Measurements from ENCODE around the gene RPS19.

Gene RPS19

GRCh38 chr19:41859618-41860418 lies at the start of gene RPS19:
TSS of gene RPS19 (plus strand) at chr19:41860255. CDS start at chr19:41860775, 520 bp downstream.
- peaks cover 48% of the 10 kb centered on the region for H3K79me2 ChIP-seq (ENCODE audit: low read length)
- peak within 1 kb of the TSS; percentile 87 for H3K4me2 ChIP-seq (ENCODE audit: low read depth, low read length)
- H3K36me3 ChIP-seq (replicated peaks; ENCODE audit: insufficient read depth, low read length): peaks cover 12% of the 10 kb centered on the region; the same call in 1 of the 2 replicates
- no peaks in the 10 kb centered on the region for H3K9me2 ChIP-seq (replicated peaks; ENCODE audit: insufficient read depth, low read length)
- H3K27me3 ChIP-seq (replicated peaks; ENCODE audit: insufficient read depth, low read length): no peaks in the 10 kb centered on the region
- peak; percentile 70 for TF ChIP-seq CTCF (IDR thresholded peaks at IDR 0.05; ENCODE audit: low read length)
- no peak for TF ChIP-seq EZH2phosphoT487 (IDR thresholded peaks at IDR 0.05; ENCODE audit: low read length)
- peak within 1 kb of the TSS; percentile 92 for H3K27ac ChIP-seq (ENCODE audit: low read length)
- H3F3A ChIP-seq (ENCODE audit: insufficient read depth, low read length): peaks cover 19% of the 10 kb centered on the region
- no peaks in the 10 kb centered on the region for H3K9me3 ChIP-seq (replicated peaks; ENCODE audit: insufficient read depth, low read length)
- H3K4me3 ChIP-seq (ENCODE audit: low read length): peak within 1 kb of the TSS; percentile 97
- H3K4me1 ChIP-seq (ENCODE audit: low read length): peaks cover 41% of the 10 kb centered on the region
- DNase-seq: peak; percentile 97
- peak within 1 kb of the TSS; percentile 99 for H3K9ac ChIP-seq (ENCODE audit: low read length)
- H4K20me1 ChIP-seq (ENCODE audit: insufficient read depth, low read length): peaks cover 12% of the 10 kb centered on the region
- peak within 1 kb of the TSS; percentile 75 for H2AFZ ChIP-seq (ENCODE audit: low read length)

GRCh38 chr19:41810301-41810700 lies 49.8 kb upstream of the RPS19 start:
- Histone ChIP-seq H4K20me1 (ENCODE audit: insufficient read depth, low read length) (no peaks in the 10 kb centered on the region), H3K79me2 (ENCODE audit: low read length) (no peaks in the 10 kb centered on the region), H3K9me2 (replicated peaks; ENCODE audit: insufficient read depth, low read length) (no peaks in the 10 kb centered on the region), H3K4me1 (ENCODE audit: low read length) (no peaks in the 10 kb centered on the region), H3K27ac (ENCODE audit: low read length) (no peak overlapping the region), H3K9ac (ENCODE audit: low read length) (no peak overlapping the region), H3K4me3 (ENCODE audit: low read length) (no peak overlapping the region), H3F3A (ENCODE audit: insufficient read depth, low read length) (no peaks in the 10 kb centered on the region), H3K9me3 (replicated peaks; ENCODE audit: insufficient read depth, low read length) (no peaks in the 10 kb centered on the region), H3K27me3 (replicated peaks; ENCODE audit: insufficient read depth, low read length) (peaks cover 81% of the 10 kb centered on the region), H3K36me3 (replicated peaks; ENCODE audit: insufficient read depth, low read length) (no peaks in the 10 kb centered on the region), H3K4me2 (ENCODE audit: low read depth, low read length) (no peak overlapping the region), H2AFZ (ENCODE audit: low read length) (no peak overlapping the region)
- DNase-seq: no peak
- TF ChIP-seq CTCF (IDR thresholded peaks at IDR 0.05; ENCODE audit: low read length) (no peak), EZH2 (optimal IDR thresholded peaks at IDR 0.05; ENCODE audit: low read depth, low read length) (no peak), EZH2phosphoT487 (IDR thresholded peaks at IDR 0.05; ENCODE audit: low read length) (no peak)

- H3F3A ChIP-seq (ENCODE audit: insufficient read depth, low read length): no peaks in the 10 kb centered on the region
- no peak for DNase-seq
- H3K9me3 ChIP-seq (replicated peaks; ENCODE audit: insufficient read depth, low read length): no peaks in the 10 kb centered on the region
- TF ChIP-seq EZH2 (optimal IDR thresholded peaks at IDR 0.05; ENCODE audit: low read depth, low read length) (no peak), EZH2phosphoT487 (IDR thresholded peaks at IDR 0.05; ENCODE audit: low read length) (no peak), CTCF (IDR thresholded peaks at IDR 0.05; ENCODE audit: low read length) (no peak)
- H3K4me3 ChIP-seq (ENCODE audit: low read length): no peak overlapping the region
- no peak overlapping the region for H3K4me2 ChIP-seq (ENCODE audit: low read depth, low read length)
- no peaks in the 10 kb centered on the region for H3K9me2 ChIP-seq (replicated peaks; ENCODE audit: insufficient read depth, low read length)
- H3K79me2 ChIP-seq (ENCODE audit: low read length): no peaks in the 10 kb centered on the region
- H3K4me1 ChIP-seq (ENCODE audit: low read length): no peaks in the 10 kb centered on the region
- no peaks in the 10 kb centered on the region for H4K20me1 ChIP-seq (ENCODE audit: insufficient read depth, low read length)
- no peak overlapping the region for H3K27ac ChIP-seq (ENCODE audit: low read length)
- no peaks in the 10 kb centered on the region for H3K36me3 ChIP-seq (replicated peaks; ENCODE audit: insufficient read depth, low read length)
- no peak overlapping the region for H2AFZ ChIP-seq (ENCODE audit: low read length)
- H3K9ac ChIP-seq (ENCODE audit: low read length): no peak overlapping the region
- peaks cover 81% of the 10 kb centered on the region for H3K27me3 ChIP-seq (replicated peaks; ENCODE audit: insufficient read depth, low read length)
Measured at GRCh38 chr19:41811036-41811435, 49.0 kb upstream of the RPS19 start.

Data from MM.1S (cell line).